T-helper 2 cell treated with Interferon-gamma antibody and Interleukin-4, amounts not matched to agents 100 ng/mL and 5 ng/mL, for 36 hours (primary cell): ENCODE data around the gene ERC1. TPM values are rescaled to one million over a fixed set of nuclear protein-coding genes. Genes with fewer than 3 reads are reported as not detected.

Experiments
- intact Hi-C: fragments of 100-400 bp; cut with micrococcal nuclease; formaldehyde crosslinking; loops from one replicate; pipeline ENCODE4 v1.15.1; 2023
- total RNA-seq: library from RNA; stranded (reverse); gene quantifications from 2 replicates; pipeline ENCODE4 v1.2.3, GENCODE V29; 2022

Gene ERC1
- 51.4 and 51.5 TPM in 2 replicates for total RNA-seq

DNA sequence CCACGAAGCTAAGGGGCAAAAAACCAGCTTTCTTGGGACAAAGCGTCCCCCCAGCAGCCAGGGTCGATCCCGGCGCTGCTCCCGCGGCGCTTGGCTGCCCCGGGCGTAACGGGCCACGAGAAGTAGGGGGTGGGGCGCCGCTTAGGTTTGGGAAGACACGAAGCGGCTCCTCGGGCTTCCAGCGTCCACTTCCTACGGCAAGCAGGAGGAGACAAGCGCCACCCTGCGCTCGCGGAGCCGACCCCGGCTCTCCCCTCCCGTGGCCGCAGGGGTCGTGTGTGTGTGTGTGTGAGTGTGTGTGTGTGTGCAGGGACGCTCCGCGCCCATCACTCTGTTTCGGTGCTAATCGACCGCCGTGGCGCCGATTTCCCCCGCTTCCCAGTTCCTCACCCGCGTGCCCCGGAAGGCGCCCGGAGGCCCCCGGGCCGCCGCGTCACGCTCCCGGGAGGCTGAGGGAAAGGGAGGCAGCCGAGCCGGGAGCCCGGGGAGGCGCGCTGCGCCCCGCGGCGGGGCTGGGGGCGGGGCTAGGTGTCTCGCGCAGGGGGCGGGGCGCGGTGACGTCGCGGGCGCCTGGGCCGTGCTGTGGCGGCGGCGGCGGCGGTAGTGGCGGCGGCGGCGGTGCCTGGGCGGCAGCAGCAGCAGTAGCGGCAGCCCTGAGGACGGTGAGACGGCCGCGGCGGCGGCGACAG lies at the start of gene ERC1:
Gene ERC1, plus strand, starts transcription at position 563 of the 689 bp plus-strand sequence. CDS start 36,681 bp downstream, outside the sequence.
- intact Hi-C loops: loop anchor here (1.0 to 10.0 kb wide), 5 partner anchors 42 to 601 kb away; partner anchors contain the start of genes FBXL14, RAD52 and WNK1

DNA sequence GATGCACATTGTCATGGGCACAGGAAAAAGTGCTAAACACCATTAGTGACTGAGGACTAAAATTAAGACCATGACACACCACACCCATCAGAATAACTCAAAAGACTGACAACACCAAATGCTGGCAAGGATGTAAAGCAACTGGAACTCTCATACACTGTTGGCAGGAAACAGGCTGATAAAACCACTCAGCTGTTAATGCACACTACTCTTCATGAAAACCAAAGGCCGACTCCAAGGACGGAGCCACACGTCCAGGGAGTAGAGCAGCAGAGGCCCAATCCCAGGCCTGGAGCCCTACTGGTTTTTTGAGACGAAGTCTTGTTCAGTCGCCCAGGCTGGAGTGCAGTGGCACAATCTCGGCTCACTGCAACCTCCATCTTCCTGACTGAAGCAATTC lies 48.0 kb upstream of the ERC1 start:
- intact Hi-C loops: loop anchor here (10.0 kb wide), 1 partner anchor 488 kb away; the partner anchor contains the start of gene B4GALNT3

DNA sequence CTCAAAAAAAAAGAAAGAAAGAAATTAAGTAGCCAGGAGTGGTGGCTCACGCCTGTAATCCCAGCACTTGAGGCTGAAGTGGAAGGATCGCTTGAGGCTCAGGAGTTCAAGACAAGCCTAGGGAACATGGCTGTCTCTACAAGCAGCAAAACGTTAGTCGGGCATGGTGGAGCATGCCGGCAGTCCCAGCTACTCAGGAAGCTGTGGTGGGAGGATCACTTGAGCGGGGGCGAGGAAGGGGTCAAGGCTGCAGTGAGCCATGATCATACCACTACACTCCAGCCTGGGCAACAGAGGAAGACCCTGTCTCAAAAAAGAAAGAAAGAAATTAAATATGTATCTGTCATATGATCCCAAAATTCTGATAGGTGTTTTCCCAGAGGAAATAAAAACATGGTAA lies 46.8 kb upstream of the ERC1 start:
- intact Hi-C loops: loop anchor here (10.0 kb wide), 1 partner anchor 489 kb away; the partner anchor contains the start of gene B4GALNT3

DNA sequence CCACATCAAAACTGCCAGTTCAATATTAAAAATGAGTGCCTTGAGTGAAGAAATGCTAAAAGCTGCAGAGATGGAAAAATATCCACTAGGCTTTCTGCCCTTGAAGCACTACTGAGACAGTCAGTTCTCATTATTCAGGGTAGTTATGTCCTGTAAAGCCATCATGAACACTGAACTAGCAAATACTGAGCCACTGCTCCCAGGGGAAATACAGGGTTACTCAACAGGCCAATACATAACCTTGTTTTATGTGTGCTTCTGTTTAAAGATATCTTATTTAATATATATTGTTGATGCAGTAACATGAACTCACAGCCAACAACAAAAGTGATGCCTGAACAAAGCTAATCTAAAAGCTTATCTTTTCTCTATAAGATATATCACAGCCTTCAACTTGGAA lies 44.8 kb upstream of the ERC1 start:
- intact Hi-C loops: loop anchor here (5.0 to 10.0 kb wide), 3 partner anchors 39 to 646 kb away; partner anchors contain the start of genes B4GALNT3 and FBXL14

DNA sequence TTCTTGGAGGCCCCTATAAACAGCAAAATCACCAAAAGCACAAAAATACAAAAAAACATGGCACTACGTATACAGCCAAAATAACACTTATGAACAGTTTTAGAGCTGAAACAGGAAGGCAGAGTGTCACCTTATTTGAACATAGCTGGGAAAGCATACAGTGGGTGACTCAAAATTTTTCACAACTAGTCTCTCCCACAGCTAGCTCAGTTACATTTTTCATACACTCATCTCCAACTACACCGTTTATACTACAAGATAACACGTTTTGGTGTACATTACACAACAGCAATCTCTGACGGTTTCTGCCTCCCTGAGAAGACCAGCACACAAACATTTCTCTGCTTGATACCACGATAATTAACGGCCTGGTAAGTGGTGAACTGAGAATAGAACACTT lies 44.4 kb upstream of the ERC1 start:
- intact Hi-C loops: loop anchor here (5.0 to 10.0 kb wide), 3 partner anchors 39 to 646 kb away; partner anchors contain the start of genes B4GALNT3 and FBXL14

DNA sequence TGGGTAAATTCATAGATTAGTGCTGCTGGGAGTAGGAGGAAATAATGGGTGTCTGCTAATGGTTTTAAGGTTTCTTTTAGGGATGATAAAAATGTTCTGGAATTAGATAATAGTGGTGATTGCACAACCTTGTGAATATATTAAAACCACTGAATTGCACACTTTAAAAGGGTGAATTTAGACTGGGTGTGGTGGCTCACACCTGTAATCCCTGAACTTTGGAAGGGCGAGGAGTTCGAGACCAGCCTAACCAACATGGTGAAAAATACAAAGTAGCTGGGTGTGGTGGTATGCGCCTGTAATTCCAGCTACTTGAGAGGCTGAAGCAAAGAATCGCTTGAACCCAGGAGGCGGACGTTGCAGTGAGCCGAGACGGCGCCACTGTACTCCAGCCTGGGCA lies 42.8 kb upstream of the ERC1 start:
- intact Hi-C loops: loop anchor here (2.0 to 10.0 kb wide), 4 partner anchors 41 to 644 kb away; partner anchors contain the start of genes B4GALNT3 and FBXL14

DNA sequence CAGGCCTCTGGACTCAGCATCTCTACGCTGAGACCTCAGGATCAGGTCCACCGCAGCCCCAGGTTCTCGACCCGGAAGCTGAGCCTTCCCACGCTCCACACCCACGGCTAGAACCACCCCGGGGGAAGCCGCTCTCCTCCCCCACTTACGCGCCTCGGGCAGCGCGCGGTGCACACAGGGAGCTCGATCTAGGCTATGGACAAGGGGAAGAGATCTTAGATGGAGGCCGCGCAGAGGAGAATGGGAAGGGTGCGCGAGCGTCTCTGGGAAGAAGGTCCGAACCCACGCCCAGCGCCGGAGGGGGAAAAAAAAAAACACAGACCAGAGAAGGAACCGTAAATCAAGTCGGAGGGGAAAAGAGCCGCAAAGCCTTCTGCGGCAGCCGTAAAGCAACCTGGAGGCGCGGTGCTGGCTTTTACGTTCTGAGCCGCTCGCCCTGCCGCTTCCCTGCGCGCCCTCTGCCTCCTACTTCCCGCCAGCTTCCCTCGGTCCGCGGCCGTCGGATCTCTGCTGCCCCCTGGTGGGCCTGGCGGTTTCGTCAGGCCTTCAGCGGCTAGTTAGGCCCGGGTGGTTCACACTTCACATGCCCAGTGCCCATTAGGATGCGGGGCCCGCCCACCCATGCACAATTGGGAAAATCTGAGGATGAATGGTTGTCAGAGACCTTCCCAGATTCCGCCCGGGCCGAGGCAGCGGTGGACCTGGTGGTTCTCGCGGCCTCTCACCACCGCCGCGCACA lies 41.4 kb upstream of the ERC1 start, which contains the start of gene RAD52:
Gene RAD52, minus strand, starts transcription at position 242 of the 739 bp plus-strand sequence. CDS start 16,636 bp downstream, outside the sequence.
- intact Hi-C loops: loop anchor here (1.0 to 10.0 kb wide), 8 partner anchors 42 to 643 kb away; partner anchors contain the start of genes B4GALNT3, ERC1, FBXL14 and WNK1

DNA sequence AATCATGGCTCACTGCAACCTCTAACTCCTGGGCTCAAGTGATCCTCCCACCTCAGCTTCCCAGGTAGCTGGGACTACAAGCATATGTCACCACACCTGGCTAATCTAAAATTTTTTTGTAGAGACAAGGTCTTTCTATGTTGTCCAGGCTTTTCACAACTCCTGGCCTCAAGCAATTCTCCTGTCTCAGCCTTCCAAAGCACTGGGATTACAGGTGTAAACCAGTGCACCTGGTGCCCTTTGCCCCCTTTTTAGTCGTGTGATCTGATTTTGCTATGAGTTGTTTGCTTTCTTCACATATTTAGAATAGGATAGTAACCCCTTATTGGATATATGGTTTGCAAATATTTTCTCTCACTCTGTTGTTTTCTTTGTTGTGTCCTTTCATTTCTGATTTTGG lies 39.8 kb upstream of the ERC1 start:
- intact Hi-C loops: loop anchor here (5.0 kb wide), 1 partner anchor 141 kb away; no protein-coding TSS in a partner anchor

DNA sequence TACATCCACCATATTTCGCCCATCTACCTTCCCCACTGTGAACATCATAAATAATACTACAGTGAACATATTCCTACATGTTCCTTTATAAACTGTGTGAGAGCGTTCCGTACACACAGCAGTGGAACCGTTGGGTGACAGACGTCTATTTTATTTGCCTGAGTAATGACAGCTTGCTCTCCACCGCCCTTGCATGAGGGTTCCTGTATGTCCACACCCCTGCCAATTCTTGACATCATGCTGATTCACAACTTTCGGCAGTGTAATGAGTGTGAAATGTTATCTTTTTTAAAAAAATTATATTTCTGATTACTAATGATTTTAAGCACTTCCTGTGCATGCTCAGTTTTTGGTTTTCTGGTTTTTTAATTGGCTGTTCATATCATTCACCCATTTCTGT lies 37.2 kb upstream of the ERC1 start:
- intact Hi-C loops: loop anchor here (5.0 kb wide), 1 partner anchor 139 kb away; no protein-coding TSS in a partner anchor

DNA sequence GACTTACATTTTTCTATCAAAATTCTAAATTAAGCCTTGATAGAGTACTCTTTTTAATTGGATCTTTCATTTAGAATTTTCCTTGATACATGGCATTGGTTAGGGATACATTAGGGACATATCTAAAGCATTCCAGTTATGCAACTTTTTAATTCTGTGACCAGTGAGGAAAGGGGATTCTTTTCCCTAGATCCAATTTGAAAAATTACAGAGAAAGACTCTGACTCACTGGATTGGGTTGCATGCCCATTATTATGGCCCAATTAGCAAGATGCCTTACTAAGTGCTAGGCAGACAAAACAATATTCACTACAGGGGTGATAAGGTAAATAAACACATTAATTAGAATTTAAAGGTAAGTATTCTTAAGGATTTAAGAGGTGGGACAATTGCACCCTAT lies 36.3 kb upstream of the ERC1 start:
- intact Hi-C loops: loop anchor here (5.0 kb wide), 1 partner anchor 138 kb away; no protein-coding TSS in a partner anchor

DNA sequence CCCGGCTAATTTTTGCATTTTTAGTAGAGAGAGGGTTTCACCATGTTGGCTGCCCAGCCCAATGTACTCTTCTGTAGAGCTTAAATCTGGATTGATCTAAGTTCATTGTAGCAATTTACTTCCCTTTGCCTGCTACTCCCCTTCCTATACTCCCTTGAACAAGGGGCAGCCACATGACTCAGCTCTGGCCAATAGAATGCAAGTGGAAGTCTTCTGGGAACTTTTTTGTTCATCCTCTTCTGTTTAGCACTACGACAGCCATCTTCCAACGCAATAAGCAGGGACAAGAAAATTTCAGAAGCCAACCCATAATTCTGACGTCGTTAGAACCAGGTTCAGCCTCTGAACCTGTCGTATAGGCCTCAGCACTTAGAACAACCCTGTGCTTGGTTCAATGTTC lies 35.1 kb upstream of the ERC1 start:
- intact Hi-C loops: no loop called here

DNA sequence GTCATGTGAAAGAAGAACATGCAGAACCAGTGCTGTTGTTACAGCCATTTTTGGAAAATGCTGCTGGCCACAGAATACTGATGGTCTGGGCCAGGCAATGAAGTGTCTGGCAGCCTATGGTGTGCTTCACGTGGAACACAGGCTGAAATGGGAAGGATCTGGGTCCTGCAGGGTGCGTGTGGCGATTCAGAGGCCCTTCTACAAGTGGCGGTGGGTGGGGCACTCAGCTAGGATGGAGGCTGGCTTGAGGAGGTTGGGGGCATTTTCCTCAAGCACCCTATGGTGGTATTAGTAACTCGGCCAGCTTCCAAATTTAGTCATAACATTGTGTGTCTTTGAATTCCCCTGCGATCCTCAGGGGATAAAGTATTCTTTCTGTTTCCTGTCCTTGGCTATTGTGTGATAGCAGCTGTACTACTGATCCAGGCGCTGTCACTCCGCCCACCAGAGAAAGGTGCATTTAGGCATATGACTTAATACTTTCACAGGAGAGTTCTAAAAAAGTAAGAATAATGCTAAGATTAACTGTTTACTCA lies 32.4 kb upstream of the ERC1 start:
- intact Hi-C loops: no loop called here

DNA sequence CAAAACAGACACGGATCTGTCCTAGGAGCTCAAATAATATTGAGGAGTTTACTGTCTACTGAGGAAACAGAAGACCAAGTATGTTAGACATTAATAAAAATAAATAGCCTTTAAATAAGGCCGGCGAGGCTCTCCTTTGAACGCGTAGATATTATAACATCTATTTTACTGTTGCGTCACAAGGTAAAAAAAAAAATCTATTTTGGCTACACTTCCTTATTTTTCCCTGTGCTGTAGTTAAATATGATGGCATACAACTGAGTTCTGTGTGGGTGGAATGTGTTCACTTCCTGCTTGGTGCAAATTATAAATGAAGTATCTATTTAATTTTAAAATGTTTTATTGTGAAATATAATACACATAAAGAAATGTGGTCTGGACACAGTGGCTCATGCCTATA lies 24.3 kb upstream of the ERC1 start:
- intact Hi-C loops: no loop called here

DNA sequence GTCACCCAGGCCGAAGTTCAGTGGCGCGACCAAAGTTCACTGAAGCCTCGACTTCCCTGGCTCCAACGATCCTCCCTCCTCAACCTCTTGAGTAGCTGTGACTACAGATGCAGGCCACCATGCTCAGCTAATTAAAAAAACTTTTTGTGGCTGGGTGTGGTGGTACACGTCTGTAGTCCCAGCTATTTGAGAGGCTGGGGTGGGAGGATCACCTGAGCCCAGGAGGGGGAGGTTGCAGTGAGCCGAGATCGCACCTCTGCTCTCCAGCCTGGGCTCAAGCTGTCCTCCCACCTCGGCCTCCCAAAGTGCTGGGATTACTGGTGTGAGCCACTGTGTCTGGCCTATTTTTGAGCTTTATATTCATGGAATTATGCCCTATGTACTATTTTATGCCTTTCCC lies 23.4 kb upstream of the ERC1 start:
- intact Hi-C loops: no loop called here

DNA sequence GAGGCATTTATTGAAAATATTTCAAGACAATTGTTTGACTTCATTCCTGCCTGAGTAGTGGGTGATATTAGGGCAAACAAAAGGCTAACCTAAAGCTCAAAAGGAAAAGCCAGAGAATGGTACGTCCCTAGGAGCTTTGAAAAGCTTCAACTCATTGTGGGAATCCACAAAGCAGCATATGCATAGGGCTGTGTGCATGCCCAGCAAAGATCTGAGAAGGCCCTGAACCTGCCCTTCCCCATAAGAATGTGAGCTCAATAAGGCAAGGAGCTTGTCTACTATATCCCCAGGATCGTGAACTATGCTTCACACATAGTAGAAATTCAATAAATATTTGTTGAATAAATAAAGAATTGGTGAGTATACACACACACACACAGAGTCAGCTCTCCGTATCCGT lies 22.5 kb upstream of the ERC1 start:
- intact Hi-C loops: no loop called here

DNA sequence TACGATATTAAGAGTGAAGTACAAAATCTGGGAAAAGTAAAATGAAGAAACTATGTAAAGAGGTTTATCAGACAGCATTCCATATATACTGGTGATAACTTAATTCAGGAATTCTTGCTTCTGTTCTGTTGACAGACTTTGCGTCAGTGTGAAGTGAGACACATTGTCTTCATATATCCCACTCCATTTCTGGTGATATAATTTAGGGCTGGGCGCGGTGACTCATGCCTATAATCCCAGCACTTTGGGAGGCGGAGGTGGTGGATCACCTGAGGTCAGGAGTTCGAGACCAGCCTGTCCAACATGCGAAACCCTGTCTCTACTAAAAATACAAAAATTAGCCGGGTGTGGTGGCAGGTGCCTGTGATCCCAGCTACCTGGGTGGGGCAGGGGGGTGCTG lies 21.2 kb upstream of the ERC1 start:
- intact Hi-C loops: no loop called here

DNA sequence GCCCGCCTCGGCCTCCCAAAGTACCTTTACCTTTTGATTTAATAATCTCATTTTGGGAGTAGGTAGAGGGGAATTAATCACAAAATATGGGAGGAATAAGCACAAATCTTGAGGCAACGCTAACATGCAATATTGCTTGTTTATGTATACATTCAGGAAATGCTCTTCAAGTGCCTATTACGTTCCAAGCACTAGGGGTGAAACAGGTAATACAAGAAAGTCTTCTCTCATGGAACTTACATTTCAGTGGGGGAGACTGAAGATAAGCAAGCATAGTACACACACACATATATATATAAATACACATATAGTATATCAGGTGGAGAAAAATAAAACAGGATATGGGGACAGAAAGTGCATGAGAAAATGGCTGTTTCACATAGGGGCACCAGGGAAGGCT lies 19.0 kb upstream of the ERC1 start:
- intact Hi-C loops: no loop called here

DNA sequence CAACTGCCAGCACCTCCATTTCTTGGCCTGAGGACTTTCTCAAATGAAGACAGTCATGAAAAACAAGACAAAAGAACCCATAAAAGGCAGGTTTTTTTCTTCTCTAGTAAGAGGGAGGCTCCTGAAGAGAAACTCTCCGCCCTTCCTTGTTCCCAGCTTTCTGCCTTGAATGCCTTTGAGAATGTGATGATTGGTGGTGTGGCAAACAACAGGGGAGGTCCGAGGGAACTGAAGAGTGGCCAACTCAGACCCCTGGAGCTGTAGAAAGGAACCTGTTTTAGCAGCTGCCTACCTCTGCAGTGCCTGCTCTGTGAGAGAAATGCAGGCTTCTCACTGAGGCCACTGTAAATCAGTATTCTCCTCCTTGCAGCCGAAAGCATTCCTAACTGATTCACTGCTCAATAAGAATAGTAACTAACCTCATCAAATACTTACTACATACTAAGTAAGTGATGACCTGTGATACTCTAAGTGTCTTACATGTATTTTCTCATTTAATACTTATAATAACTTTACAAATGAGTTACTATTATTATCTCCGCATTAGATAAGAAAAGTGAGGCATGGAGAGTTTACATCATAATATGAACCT lies 16.7 kb upstream of the ERC1 start:
- intact Hi-C loops: no loop called here

DNA sequence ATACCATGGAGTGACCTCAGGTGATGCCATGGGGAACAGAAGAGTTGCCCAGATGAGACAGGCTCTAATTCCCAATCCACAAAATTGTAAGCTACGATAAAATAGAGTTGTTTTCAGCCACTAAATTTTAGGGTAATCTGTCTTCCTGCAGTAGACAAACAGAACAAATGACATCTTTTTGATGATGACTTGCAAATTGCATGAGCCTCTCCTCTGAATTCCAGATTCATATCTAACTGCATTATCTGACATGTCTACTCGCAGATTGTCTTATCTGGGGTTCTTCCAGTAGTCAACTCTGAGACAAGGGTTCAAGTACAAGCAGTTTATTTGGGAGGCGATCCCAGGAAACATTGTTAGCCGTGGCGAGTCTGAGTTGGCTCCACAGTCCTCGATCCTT lies 14.4 kb upstream of the ERC1 start:
- intact Hi-C loops: no loop called here

DNA sequence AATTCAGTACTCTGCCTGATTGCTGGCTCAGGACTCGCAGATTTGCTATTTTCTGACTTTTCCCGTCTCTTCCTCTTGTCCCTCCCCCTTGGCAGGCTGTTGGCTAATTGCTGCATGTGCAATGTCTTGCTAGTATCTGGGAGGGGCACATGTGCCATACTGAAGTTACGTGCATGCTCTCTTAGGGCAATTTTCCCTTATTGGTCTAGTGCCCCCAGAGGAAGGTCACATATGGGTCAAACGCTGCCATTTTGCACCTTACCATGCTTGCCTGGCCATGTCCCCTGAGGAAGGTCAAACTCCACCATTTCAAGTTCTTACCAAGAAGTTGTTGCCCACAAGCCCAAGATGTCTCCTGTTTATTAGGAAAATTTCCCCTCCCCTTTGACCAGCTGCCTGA lies 13.9 kb upstream of the ERC1 start:
- intact Hi-C loops: no loop called here

DNA sequence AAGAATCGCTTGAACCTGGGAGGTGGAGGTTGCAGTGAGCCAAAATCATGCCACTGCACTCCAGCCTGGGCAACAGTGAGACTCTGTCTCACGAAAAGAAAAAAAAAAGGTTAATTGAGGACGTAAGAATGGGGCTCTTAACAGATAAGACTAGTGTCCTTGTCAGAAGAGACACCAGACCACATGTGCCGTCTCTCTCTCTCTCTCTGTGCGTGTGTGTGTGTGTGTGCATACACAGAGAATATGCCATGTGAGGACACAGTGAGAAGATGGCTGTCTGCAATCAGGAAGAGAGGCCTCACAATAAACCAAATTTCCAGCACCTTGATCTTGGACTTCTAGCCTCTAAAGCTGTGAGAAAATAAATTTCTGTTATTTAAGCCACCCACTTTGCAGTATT lies 11.7 kb upstream of the ERC1 start:
- intact Hi-C loops: no loop called here
